ENCODE results near the gene LBH. TPM values are rescaled to one million over a fixed set of nuclear protein-coding genes. Genes with fewer than 3 reads are reported as not detected.
A peak's percentile ranks its signal among the peaks of the same experiment; 100 is the strongest.

Gene LBH
- total and polyA plus RNA-seq, 3 experiments from 2014 or later: 115 to 156 (median 121) TPM

DNA sequence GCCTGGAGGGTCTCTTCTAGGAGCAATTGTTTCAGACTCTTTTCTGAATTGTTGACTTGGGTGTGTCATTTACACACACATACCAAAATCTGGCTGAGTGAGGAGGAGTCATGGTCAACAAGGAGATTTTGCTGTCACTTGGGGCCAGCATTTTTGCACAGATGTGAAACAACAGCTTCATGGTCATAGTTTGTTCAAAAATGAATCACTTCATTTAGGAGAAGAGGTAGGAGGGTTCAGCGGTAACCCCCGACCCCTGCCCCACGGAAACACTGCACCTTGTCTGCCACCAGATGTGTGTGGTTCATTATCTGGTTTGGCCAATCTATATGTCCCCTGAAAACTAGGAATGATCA is 42.2 kb downstream of the LBH start:
- Mint-ChIP-seq H3K36me3 (no peaks in the 10 kb centered on the region), H3K9me3 (no peaks in the 10 kb centered on the region), H3K4me1 (peaks cover 13 to 34% (median 21%) of the 10 kb centered on the region in 3 donors), H3K27me3 (no peaks in the 10 kb centered on the region), H3K27ac (no peak overlapping the region), H3K4me3 (no peak overlapping the region)
- Histone ChIP-seq H3K36me3 (ENCODE audit: insufficient read depth, low read length) (no peaks in the 10 kb centered on the region), H3K27me3 (ENCODE audit: insufficient read depth, low read length, poor library complexity, severe bottlenecking) (no peaks in the 10 kb centered on the region), H3K4me1 (ENCODE audit: insufficient read depth, low read length) (peaks cover 2% of the 10 kb centered on the region), H3K9me3 (ENCODE audit: low read length) (no peaks in the 10 kb centered on the region), H3K27ac (ENCODE audit: low read depth, low read length) (no peak overlapping the region), H3K4me3 (ENCODE audit: low read length) (no peak overlapping the region)
- CTCF ChIA-PET: interaction anchor here (1.6 kb wide), 1 partner anchor 438 kb away, joined by 3 read pairs; no protein-coding TSS in a partner anchor
- POLR2A ChIA-PET: interaction anchor here (0.5 kb wide), 1 partner anchor 12 kb away, joined by 7 read pairs; no protein-coding TSS in a partner anchor
- no peak for DNase-seq

DNA sequence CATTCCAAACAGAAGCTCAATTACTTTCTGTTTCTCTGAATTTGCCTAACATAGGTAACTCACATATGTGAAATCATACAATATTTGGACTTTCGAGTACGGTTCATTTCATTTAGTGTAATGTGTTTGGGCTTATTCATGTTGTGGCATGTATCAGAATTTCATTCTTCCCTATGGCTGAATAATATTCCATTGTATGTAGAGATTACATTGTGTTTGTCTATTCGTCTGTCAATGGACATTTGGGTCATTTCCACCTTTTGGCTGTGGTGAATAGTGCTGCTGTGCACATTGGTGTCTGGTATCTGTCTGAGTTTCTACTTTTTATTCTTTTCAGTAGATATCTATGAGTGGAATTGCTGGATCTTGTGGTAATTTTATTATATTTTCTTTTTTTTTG is 43.9 kb downstream of the LBH start:
- H3K27me3 Mint-ChIP-seq: no peaks in the 10 kb centered on the region
- DNase-seq: no peak
- POLR2A ChIA-PET: no interaction called here
- no peak overlapping the region for H3K27ac ChIP-seq (ENCODE audit: low read depth, low read length)
- H3K4me3 ChIP-seq (ENCODE audit: low read length): no peak overlapping the region
- H3K9me3 Mint-ChIP-seq: no peaks in the 10 kb centered on the region
- CTCF ChIA-PET: no interaction called here
- no peak overlapping the region for H3K4me3 Mint-ChIP-seq
- peaks cover 8 to 26% (median 15%) of the 10 kb centered on the region in 3 donors for H3K4me1 Mint-ChIP-seq
- H3K27ac Mint-ChIP-seq: no peak overlapping the region
- H3K4me1 ChIP-seq (ENCODE audit: insufficient read depth, low read length): no peaks in the 10 kb centered on the region
- H3K36me3 ChIP-seq (ENCODE audit: insufficient read depth, low read length): no peaks in the 10 kb centered on the region
- H3K36me3 Mint-ChIP-seq: no peaks in the 10 kb centered on the region
- H3K27me3 ChIP-seq (ENCODE audit: insufficient read depth, low read length, poor library complexity, severe bottlenecking): no peaks in the 10 kb centered on the region
- H3K9me3 ChIP-seq (ENCODE audit: low read length): no peaks in the 10 kb centered on the region

GRCh38 chr2:30276455-30276911 is 45.1 kb downstream of the LBH start:
- H3K9me3 Mint-ChIP-seq: no peaks in the 10 kb centered on the region
- H3K4me1 ChIP-seq (ENCODE audit: insufficient read depth, low read length): no peaks in the 10 kb centered on the region
- H3K27ac ChIP-seq (ENCODE audit: low read depth, low read length): no peak overlapping the region

GRCh38 chr2:30277582-30277981 is 46.2 kb downstream of the LBH start:
- Mint-ChIP-seq H3K27me3 (no peaks in the 10 kb centered on the region), H3K36me3 (no peaks in the 10 kb centered on the region), H3K4me3 (no peak overlapping the region), H3K4me1 (peaks cover 6 to 20% (median 7%) of the 10 kb centered on the region in 3 donors), H3K27ac (peak overlapping the region in 1 of 8 donors; percentile 44), H3K9me3 (no peaks in the 10 kb centered on the region)
- POLR2A ChIA-PET: no interaction called here
- no peak for DNase-seq
- Histone ChIP-seq H3K4me1 (ENCODE audit: insufficient read depth, low read length) (no peaks in the 10 kb centered on the region), H3K9me3 (ENCODE audit: low read length) (no peaks in the 10 kb centered on the region), H3K4me3 (ENCODE audit: low read length) (no peak overlapping the region), H3K27ac (ENCODE audit: low read depth, low read length) (no peak overlapping the region), H3K27me3 (ENCODE audit: insufficient read depth, low read length, poor library complexity, severe bottlenecking) (no peaks in the 10 kb centered on the region), H3K36me3 (ENCODE audit: insufficient read depth, low read length) (no peaks in the 10 kb centered on the region)
- CTCF ChIA-PET: no interaction called here

More at GRCh38 chr2:30276455-30276911, 45.1 kb downstream of the LBH start:
- ChIA-PET CTCF (no interaction called here), POLR2A (no interaction called here)
- no peaks in the 10 kb centered on the region for H3K27me3 Mint-ChIP-seq
- H3K4me3 ChIP-seq (ENCODE audit: low read length): no peak overlapping the region
- no peaks in the 10 kb centered on the region for H3K27me3 ChIP-seq (ENCODE audit: insufficient read depth, low read length, poor library complexity, severe bottlenecking)
- H3K36me3 ChIP-seq (ENCODE audit: insufficient read depth, low read length): no peaks in the 10 kb centered on the region
- H3K36me3 Mint-ChIP-seq: no peaks in the 10 kb centered on the region
- H3K9me3 ChIP-seq (ENCODE audit: low read length): no peaks in the 10 kb centered on the region
- H3K27ac Mint-ChIP-seq: peak overlapping the region in 2 of 8 donors; percentile 17 to 44
- DNase-seq: no peak
- H3K4me1 Mint-ChIP-seq: peaks cover 6 to 20% (median 8%) of the 10 kb centered on the region in 3 donors
- no peak overlapping the region for H3K4me3 Mint-ChIP-seq

DNA sequence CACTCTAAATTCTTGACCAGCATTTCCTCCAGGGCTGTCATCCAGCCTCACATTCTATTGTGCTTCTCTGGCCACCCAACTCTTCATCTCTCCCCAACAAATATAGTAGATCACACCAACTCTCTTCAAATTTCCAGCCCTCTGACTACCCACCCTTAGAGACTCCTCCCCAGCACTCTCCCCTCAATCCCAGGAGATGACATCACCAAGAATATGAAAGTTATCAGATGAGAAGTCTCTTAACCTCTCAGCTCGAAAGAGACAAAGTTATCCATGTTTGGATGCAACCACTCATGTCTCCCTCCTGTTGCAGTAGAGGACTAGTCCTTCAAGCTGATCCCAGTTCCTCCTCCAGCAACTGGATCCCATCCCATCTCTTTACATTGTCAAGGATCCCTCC is 47.1 kb downstream of the LBH start:
- no peak overlapping the region for H3K27ac ChIP-seq (ENCODE audit: low read depth, low read length)
- peaks cover 4 to 15% (median 7%) of the 10 kb centered on the region in 3 donors for H3K4me1 Mint-ChIP-seq
- no peaks in the 10 kb centered on the region for H3K9me3 Mint-ChIP-seq
- ChIA-PET POLR2A (interaction anchor here (0.6 kb wide), 1 partner anchor 47 kb away, joined by 5 read pairs; the partner anchor contains the start of gene LBH), CTCF (no interaction called here)
- no peaks in the 10 kb centered on the region for H3K36me3 Mint-ChIP-seq
- no peaks in the 10 kb centered on the region for H3K9me3 ChIP-seq (ENCODE audit: low read length)
- H3K27me3 Mint-ChIP-seq: no peaks in the 10 kb centered on the region
- H3K4me3 Mint-ChIP-seq: no peak overlapping the region
- no peaks in the 10 kb centered on the region for H3K27me3 ChIP-seq (ENCODE audit: insufficient read depth, low read length, poor library complexity, severe bottlenecking)
- peak overlapping the region in 4 of 8 donors; percentile 1 to 41 (median 28) for H3K27ac Mint-ChIP-seq
- DNase-seq: no peak
- no peaks in the 10 kb centered on the region for H3K4me1 ChIP-seq (ENCODE audit: insufficient read depth, low read length)
- H3K4me3 ChIP-seq (ENCODE audit: low read length): no peak overlapping the region
- no peaks in the 10 kb centered on the region for H3K36me3 ChIP-seq (ENCODE audit: insufficient read depth, low read length)

- peak overlapping the region in 1 of 8 donors; percentile 87 for H3K27ac Mint-ChIP-seq
- H3K36me3 Mint-ChIP-seq: no peaks in the 10 kb centered on the region
- CTCF ChIA-PET: interaction anchor here (1.0 to 1.6 kb wide), 5 partner anchors 10 to 116 kb away, joined by 3 to 5 read pairs (median 4); no protein-coding TSS in a partner anchor
- Histone ChIP-seq H3K4me3 (ENCODE audit: low read length) (no peak overlapping the region), H3K9me3 (ENCODE audit: low read length) (no peaks in the 10 kb centered on the region), H3K27ac (ENCODE audit: low read depth, low read length) (no peak overlapping the region), H3K27me3 (ENCODE audit: insufficient read depth, low read length, poor library complexity, severe bottlenecking) (no peaks in the 10 kb centered on the region), H3K4me1 (ENCODE audit: insufficient read depth, low read length) (no peaks in the 10 kb centered on the region), H3K36me3 (ENCODE audit: insufficient read depth, low read length) (no peaks in the 10 kb centered on the region)
- H3K27me3 Mint-ChIP-seq: no peaks in the 10 kb centered on the region
- no peak overlapping the region for H3K4me3 Mint-ChIP-seq
- no peaks in the 10 kb centered on the region for H3K9me3 Mint-ChIP-seq
- H3K4me1 Mint-ChIP-seq: peaks cover 4 to 12% (median 7%) of the 10 kb centered on the region in 3 donors
- no peak for DNase-seq
- POLR2A ChIA-PET: no interaction called here
Measured at GRCh38 chr2:30280596-30281434, 49.5 kb downstream of the LBH start.

- ChIA-PET POLR2A (no interaction called here), CTCF (no interaction called here)
- no peak for DNase-seq
- H3K36me3 ChIP-seq (ENCODE audit: insufficient read depth, low read length): no peaks in the 10 kb centered on the region
- no peaks in the 10 kb centered on the region for H3K27me3 ChIP-seq (ENCODE audit: insufficient read depth, low read length, poor library complexity, severe bottlenecking)
- no peak overlapping the region for H3K27ac Mint-ChIP-seq
- H3K9me3 ChIP-seq (ENCODE audit: low read length): no peaks in the 10 kb centered on the region
- H3K4me1 Mint-ChIP-seq: peaks cover 7 to 12% (median 9%) of the 10 kb centered on the region in 3 donors
- no peak overlapping the region for H3K4me3 ChIP-seq (ENCODE audit: low read length)
- peaks cover 1% of the 10 kb centered on the region for H3K4me1 ChIP-seq (ENCODE audit: insufficient read depth, low read length)
- no peaks in the 10 kb centered on the region for H3K27me3 Mint-ChIP-seq
- H3K4me3 Mint-ChIP-seq: no peak overlapping the region
- no peaks in the 10 kb centered on the region for H3K9me3 Mint-ChIP-seq
- H3K36me3 Mint-ChIP-seq: no peaks in the 10 kb centered on the region
- no peak overlapping the region for H3K27ac ChIP-seq (ENCODE audit: low read depth, low read length)
Measured at GRCh38 chr2:30282081-30282480, 50.7 kb downstream of the LBH start.

DNA sequence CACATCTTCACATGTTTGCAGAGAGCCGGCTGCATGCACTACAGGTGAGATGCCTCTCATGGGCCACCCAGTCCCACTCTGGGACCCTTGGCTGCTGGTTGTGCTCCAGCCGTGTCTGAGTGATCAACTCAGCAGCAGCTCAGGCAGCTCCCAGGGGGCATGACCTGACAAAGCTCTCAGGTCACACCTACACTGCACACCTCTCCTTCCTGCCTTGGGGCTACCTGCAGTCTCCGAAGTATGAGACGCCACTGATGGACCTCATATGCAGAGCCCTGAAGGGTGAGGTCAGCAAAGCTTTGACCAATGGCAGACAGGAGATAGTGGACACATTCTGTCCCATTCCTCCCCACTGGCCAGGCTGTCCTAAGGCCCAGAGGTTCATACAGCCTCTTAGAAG is 51.4 kb downstream of the LBH start:
- H3K27me3 Mint-ChIP-seq: no peaks in the 10 kb centered on the region
- Histone ChIP-seq H3K36me3 (ENCODE audit: insufficient read depth, low read length) (no peaks in the 10 kb centered on the region), H3K4me3 (ENCODE audit: low read length) (no peak overlapping the region), H3K27ac (ENCODE audit: low read depth, low read length) (no peak overlapping the region), H3K27me3 (ENCODE audit: insufficient read depth, low read length, poor library complexity, severe bottlenecking) (no peaks in the 10 kb centered on the region), H3K4me1 (ENCODE audit: insufficient read depth, low read length) (peaks cover 8% of the 10 kb centered on the region), H3K9me3 (ENCODE audit: low read length) (no peaks in the 10 kb centered on the region)
- H3K4me3 Mint-ChIP-seq: no peak overlapping the region
- H3K4me1 Mint-ChIP-seq: peaks cover 11 to 18% (median 15%) of the 10 kb centered on the region in 3 donors
- no peak for DNase-seq
- ChIA-PET POLR2A (interaction anchor here (1.4 kb wide), 1 partner anchor 50 kb away, joined by 3 read pairs; no protein-coding TSS in a partner anchor), CTCF (interaction anchor here (1.5 kb wide), 1 partner anchor 23 kb away, joined by 3 read pairs; no protein-coding TSS in a partner anchor)
- no peaks in the 10 kb centered on the region for H3K9me3 Mint-ChIP-seq
- H3K27ac Mint-ChIP-seq: no peak overlapping the region
- no peaks in the 10 kb centered on the region for H3K36me3 Mint-ChIP-seq
